Umbilical cord (tissue), 2 donors: ENCODE measurements around the gene DHRS7B. TPM values are rescaled to one million over a fixed set of nuclear protein-coding genes. Genes with fewer than 3 reads are reported as not detected.
"Not testable (repeated sequence)": the region's sequence is repeated elsewhere in the genome, so short reads cannot be mapped to it uniquely, and the experiment has no call there.

Experiments
- DNase-seq: peaks from one replicate; pipeline ENCODE4 v3.0.0-alpha.2; 2015; ENCODE audit warnings: low spot score
- total RNA-seq: library from RNA; depleted of rRNA; stranded (reverse); fragments of >200 nt; gene quantifications from one replicate; pipeline ENCODE4 v1.2.3, GENCODE V29; 2014; ENCODE audit warnings: low replicate concordance; ENCODE audit not compliant: insufficient read depth

Gene DHRS7B
- total RNA-seq, 1 donor from 2014 or later, result 24.6 TPM

DNA sequence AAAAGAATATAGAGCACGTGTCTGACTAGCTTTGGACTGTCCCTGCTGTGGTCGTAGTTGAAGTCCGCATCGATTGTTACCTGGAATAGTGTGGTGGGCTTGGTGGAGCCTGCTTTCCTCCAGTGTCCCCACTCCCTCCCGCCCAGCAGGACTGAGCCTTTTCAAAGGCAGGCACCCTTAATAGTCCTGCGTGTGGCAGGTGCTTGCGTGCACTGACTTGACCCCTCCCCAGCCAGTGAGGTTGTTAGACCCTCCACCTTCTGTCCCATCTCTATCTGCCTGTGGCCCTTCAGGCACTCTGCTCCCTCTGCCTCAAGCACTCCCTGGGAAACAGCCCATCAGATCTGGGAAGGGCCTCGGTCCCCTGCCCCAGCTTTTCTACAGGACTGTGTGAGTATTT, 50.6 kb downstream of the DHRS7B start:
- no peak for DNase-seq

DNA sequence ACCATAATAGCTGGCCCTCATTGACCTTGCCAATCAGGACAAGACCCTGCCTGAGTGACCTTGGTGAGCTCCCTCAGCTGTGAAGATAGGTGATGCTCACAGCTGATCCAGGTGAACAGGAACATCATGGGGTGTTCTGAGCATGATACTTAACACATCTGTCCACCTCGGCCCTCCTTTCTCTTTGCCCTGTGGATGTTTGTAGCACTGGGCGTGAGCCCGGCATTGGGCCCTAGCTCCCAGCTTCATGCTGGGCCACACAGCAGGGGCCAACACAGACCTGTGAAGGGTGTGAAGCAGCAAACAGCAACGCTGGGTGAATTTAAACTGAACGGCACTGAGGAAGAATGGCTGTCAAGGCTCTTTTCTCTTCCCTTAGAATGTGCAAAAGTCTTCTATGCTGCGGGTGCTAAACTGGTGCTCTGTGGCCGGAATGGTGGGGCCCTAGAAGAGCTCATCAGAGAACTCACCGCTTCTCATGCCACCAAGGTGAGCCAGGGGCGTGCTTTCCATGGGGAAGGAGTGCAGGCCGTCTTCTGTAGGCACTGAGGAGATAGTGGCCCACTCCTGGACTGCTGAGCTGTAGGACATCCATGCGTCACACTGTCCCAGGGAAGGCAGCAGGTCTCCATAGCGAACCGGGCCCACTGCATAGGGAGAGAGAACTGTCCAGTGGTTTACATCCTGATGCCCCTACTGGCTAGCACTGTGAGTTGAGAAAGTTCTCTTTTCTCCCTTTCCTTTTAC, 51.3 kb downstream of the DHRS7B start:
- no peak for DNase-seq

DNA sequence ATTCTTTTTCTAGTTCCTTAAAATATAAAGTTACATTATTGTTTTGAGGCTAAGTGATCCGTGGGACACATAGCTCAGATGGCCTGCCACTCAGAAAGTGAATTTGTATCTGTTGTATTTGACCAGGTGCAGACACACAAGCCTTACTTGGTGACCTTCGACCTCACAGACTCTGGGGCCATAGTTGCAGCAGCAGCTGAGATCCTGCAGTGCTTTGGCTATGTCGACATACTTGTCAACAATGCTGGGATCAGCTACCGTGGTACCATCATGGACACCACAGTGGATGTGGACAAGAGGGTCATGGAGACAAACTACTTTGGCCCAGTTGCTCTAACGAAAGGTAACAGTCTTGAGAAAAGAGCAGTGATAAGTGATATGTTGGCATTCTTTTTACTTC, 56.7 kb downstream of the DHRS7B start:
- DNase-seq, result no peak

DNA sequence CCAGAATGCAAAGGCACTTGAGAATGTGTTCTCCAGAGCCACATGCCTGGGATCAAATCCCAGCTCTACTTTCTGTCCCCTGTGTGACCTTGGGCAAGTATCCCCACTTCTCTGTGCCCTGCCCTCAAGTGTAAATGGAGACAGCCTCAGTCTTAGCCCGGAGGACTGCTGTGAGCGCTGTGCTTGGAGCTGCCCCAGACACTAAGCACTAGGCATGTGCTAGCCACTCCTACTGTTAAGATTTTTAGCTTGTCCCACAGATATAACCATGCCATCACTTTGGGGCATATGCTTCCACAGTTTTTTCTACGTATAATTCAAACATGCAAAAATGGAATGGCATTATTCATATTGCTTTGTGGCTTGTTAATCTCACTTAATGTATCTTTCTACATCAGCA, 57.8 kb downstream of the DHRS7B start:
- DNase-seq, result no peak

DNA sequence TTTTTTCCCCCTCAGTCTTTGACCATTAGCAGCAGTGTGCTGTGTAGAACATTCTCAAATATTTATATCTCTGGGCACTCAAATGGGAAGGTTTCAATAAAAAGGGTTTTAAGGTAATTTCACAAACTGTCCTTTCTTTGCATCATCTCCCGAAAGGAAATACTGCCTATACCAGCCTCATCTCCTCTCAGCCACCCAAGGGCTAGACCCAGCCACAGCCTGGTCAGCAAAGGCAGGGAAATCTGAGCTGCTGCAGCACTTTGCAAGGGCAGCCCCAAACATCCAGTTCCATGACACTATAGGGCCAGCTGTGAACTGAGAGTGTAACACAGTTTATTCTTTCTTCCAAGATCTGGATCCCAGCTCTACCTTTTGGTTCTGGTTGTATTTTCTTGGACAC, 58.3 kb downstream of the DHRS7B start:
- no peak for DNase-seq

DNA sequence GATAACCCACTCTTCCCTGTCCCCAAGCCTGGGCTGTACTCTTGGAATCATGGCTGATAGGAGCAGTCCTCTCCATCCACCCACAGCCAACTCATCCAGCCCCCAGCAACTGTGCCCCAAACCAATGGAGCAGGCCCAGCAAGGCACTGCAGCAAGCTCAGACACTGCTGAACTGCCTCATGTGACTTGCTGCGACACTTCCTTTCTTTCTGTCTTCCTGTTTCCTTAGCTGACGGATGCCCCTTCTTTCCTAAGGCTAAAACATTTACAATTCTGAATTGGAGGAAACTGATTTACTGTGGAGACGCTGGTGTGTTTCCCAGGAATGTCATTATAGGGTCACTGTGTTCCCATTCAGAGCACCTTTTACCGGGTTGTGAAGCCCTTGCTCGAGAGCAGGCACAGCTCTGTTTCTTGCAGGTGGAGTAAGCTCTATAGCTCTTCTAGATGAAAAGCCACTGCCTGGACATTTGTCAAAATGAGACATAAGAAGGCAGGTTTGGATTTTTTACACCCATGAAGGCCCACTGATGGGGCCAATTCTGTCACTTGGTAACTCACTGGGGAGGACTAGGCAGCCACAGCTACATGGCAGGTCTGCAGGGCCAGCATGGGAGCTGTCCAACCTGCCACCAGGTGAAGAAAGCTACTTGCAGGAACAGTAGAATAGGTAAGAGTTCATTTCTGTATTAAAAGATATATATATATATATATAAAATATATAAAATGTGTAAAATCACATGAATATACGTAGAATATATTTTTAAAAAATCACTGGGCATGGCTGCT, 59.8 kb downstream of the DHRS7B start:
- DNase-seq, result no peak

DNA sequence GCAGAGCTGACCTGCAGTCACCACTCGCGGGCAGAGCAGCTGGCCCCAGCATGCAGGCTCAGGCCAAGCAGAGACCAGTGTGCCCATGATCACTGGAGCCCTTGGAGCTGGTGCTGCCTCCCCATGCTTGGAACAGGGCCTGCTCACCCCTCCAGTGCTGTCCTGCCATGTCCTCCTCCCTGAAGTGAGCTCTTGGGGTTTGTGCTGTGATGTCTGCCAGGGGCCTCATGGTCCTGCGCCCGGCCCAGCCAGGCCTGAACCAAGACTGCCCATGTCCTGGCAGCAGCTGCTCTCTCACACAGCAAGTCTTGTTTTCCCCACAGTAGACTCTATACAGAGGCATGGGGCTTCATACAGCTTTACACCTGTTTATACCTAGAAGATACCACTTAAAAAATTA, 62.6 kb downstream of the DHRS7B start:
- no peak for DNase-seq

DNA sequence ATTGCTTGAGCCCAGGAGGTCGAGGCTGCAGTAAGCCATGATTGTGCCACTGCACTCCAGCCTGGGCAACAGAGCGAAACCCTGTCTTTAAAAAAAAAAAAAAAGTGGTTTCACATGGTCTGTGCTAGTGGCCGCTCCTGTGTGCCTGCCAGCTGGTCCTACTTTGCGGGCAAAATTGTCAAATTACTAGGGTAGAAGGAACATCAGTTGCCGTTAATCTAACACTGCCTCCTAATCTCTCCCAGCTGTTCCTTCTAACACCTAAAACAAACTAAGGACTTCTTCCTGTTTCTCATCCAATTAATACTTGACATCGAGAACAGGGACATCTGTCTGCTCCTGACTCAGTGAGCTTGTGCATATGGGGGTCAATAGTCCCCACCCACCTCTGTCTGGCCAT, 63.3 kb downstream of the DHRS7B start:
- no peak for DNase-seq

DNA sequence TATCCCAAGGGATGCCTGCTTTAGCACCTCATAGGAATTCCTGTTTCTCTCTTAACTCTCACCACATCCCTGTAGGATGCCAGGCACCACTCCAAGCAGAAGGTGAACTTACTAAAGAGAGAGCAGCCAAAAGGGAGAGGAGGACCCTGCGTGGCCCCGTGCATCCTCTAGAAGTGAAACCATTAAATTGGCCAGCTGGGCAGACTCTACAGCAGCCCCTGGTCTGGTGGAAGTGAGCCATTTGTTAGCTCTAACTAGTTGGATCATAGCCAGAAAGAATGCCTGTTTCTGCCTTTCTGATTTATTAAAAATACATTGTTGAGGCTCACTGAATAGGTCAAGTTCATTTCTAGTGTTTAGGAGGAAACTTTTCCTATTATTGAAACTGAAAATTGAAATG, 64.9 kb downstream of the DHRS7B start:
- no peak for DNase-seq

DNA sequence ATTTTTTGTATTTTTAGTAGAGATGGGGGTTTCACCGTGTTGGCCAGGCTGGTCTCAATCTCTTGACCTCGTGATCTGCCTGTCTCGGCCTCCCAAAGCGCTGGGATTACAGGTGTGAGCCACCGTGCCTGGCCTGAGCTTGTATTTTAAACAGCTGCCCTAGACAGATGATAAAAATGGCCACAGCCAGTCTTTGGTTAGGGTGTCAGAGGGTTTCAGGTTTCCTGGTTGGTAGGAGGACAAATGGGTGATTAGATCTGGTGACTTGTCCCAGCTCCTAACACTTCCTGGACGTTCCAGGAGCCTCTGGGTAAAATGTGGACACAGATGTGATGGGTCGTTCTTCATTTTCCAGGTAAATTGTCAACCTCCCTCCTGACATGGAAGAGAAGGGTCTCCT, 65.7 kb downstream of the DHRS7B start:
- not testable (repeated sequence) for DNase-seq

DNA sequence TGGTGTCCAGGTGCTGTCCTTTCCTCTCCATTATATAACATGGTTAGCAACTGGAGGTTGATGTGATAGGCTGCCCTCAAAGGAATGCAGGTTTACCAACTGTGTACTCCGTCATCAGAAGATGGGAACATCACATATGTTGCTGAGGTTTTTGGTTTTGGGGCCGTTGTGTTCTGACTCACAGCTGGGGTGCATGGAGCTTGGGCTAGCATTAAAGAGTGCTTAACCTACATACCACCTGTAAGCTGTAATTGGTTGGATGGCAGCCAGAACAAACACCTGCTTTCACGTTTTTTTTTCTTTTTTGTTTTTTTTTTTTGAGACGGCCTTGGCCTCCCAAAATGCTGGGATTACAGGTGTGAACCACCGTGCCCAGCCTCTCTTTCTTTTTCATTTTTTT, 66.3 kb downstream of the DHRS7B start:
- no peak for DNase-seq

DNA sequence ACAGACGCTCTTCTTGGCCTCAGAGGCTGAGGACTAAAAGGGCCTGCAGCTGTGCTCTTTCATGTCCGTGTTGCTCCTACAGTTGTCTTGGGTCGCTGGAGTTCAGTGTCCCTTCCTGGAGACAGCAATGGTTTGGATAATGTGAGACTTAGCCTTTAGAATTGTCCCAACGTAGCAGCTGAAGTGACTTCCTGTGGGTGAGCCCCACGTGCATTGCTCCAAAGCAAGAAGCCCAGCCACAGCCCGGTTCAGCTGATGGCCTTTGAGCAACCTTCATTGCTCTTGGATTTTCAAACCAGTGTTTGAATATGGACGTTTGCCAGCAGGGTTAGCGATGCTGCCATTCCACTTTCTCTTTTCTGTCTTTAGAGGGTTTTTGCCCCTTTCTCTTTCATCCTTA, 67.5 kb downstream of the DHRS7B start:
- DNase-seq, result no peak

DNA sequence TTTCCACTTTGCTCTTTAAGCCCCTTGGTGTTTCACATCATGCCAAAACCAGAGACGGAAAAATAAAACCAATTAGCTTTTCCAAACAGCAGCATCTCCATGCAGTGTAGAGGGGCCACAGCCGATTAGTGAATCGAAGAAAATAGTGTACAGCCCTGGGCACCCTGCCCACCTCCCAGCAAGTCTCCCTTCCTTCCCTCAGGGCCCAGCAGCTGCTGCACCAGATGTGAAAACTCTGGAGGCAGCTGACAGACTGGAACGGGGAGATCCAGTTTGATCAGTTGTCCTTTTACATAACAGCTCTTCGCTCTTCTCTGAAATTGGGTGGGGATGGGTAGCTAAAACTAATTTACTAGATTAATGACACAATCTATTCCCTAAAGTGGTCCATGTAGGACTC, 67.9 kb downstream of the DHRS7B start:
- DNase-seq, result no peak

DNA sequence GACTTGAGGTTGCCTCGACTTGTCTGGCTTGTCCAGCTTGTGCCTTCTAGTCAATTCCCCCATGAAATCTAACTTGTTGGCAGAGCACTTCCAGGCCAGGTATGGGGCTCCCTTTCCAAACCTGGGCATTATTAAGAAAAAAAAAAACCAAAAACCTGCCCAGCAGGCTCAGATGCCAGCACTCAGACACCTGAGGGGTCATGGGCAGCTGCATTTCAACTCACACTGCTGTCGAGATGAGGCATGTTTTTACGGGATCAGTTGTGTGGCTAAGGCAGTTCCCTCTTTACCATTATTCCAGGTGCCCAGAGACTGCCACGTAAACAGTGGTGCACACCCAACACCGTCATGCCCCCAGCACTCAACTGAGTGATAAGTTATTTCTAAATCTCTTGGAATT, 69.4 kb downstream of the DHRS7B start:
- no peak for DNase-seq

DNA sequence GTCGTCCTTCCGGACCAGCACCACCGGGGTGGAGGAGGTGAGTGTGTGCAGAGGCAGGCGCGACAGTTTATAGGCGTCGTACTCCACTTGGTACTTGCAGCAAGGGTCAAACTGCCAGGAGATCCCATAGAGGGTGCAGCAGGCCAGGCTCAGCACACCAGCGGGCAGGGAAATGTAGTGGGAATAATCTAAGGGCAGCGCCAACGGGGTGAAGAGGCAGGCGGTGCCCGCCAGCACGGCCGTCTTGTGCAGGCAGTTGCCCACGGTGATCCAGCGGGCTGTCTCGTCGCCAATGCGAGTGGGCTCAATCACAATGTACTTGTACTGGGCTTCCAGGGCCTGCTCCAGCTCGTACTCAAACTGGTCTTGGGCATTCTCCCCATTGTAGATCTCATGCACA, 71.6 kb downstream of the DHRS7B start:
- no peak for DNase-seq

DNA sequence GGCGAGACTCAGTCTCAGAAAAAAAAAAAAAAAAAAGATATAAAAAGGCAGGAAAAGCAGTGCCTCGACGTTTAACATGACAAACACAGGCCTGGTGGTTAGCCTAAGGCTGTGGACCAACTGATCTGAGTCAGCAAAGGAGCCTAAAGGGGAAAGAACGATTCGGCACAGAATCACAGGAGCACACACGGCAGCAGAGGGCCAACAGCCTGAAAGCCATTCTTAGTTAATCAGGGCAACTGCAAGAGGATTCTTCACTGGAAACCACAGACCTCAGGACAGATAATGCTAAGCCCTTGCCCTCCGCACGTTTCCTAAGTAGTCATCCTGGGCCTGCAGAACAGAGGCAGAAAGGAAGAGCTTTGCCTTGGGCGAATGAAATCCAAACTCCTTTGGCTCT, 72.5 kb downstream of the DHRS7B start:
- peak; percentile 33 for DNase-seq

DNA sequence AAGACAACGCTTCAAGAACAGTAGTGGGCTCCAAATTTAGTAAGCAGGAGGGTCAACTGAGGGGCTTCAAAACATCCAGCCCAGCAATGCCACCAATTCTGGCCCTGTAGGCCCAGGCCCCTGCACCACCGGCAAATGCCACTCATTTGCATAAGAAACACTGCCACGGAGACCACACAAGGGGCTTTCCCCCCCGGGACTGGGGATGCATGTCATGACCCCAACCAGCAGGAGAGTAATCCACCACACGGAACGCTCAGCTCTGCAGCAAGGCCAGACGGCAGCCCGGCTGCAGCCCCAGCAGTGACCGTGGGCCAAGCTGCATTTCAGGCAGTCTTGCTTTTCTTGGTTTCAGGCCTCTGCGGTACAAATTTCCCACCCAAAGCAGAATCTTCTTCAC, 73.1 kb downstream of the DHRS7B start:
- DNase-seq, result no peak

DNA sequence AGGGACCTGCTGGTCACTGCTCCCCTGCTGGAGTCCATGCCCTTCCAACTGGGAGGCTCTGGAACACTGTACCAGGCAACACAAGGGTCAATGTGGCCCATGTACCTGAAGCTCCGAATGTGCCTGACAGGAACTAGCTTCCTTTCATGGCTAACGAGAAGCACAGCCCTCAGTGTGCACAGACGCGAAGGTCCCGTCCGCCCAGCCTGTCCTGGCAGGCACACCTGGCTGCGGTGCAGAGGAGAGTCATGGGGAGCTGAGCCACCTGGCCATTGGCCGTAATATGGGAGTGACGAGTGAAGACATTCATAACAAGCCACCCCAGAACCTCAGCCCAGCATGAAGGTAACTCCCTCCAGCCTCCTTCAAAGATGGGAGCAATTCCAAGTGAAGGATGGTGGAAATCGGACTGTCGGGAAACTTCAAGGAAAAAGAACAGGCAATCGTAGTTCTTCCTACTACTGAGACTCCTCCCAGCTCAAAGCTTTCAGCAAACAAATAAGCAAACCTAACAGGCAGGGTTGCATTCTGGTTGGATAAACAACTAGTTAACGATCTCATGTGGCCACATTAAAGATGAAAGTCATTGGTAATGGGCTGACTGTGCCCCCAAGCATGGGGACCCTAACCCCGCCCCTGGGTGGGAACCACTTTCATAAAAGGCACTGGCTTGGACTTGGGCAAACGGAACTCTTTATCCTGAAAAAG, 74.0 kb downstream of the DHRS7B start:
- DNase-seq, result no peak

DNA sequence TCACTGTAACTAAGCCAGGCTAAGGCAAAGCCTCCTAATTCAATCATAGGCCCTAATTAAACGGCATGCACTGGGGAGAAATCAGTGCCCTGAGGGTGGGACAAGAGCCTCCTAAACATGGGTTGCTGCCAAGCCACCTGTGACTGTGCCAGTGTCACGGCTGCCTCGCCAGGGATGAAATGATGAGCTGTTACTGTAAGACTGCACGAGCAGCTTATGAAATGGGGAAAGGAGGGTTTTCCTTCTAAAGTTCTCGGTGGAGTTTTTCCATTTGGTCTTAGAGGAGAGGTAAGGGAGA, 74.5 kb downstream of the DHRS7B start:
- DNase-seq, result no peak

DNA sequence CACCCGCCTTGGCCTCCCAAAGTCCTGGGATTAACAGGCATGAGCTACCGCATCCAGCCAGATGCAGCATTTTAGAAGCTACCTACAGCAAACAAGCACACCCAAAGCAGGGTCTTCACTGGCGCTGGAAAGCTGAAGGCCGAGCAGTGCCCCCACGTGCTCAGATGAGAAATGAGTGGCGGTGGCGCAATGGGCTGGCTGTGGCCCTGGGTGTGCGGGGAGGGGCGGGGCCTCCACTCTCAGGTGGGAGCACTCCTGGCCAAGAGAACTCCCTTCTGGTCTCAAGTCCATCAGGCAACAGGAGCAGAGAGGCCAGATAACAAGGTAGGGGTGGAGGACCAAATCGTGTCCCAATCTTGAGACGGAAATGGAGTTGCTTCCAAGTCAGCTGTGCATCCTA, 75.1 kb downstream of the DHRS7B start:
- DNase-seq, result no peak

DNA sequence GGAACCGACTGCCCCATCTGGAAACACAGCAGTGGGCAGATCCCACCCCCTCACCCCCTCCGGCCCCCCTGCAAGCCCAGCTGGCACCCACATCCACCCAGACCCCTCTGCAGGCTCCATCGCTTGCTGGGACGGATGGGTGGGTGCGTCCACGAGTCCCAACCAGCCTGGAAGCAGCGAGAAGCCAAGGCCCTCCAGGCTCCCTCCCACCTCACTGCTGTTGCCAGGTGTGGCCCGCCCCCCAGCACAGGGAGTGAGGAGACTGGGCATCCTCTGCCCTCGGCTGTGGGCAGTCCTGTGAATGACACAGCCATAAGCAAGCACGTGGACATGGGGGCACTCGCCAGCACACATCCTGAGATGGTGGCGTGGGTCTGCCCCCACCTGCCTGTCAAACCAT, 75.7 kb downstream of the DHRS7B start:
- DNase-seq, result no peak

DNA sequence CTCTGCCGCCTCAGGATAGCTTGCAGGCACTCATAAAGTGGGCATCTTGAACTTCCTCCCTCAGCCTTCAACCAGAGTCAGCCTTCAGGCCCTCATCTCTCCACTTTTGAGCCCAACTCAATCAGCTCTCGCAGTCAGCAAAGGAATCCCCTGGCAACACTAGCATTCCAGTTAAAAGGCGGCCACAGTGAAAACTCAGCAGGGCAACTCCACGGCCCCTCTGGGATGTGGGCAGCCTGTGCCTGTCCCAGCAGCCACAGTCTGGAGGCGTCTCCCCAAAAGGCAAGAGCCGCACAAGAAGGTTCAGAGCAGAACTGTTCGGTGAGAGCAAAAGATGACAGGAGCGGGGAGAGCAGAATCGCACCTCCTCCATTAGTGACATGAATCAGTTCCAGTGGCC, 78.2 kb downstream of the DHRS7B start:
- no peak for DNase-seq

DNA sequence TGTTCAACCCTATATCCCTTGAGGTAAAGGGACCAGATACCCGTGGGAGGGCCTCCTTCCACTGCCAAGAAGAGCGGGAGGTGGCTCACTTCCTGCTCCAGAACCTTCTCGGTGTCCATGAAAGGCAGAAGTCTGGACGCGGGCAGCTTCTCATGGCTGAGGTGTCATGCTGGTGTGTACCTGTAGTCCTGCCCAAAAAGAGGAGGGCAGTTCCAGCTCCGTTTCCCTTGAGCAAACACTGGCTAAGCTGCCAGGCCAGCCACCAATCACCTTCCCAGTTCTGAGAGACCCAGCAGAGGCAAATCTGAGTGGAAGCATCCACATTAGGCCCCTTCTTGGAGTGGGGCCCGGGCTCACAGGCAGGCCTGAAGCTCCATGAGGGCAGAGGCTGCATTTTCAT, 81.6 kb downstream of the DHRS7B start:
- no peak for DNase-seq
